HepG2 (cell line): ENCODE measurements around the gene ZNF684. TPM values are rescaled to one million over a fixed set of nuclear protein-coding genes. Genes with fewer than 3 reads are reported as not detected.

Experiments
- JUNB ChIP-seq: sonication (generic); formaldehyde crosslinking; IDR thresholded peaks from 2 replicates; pipeline ENCODE4 v1.8.0; 2022; ENCODE audit warnings: missing genetic modification reagents, mild to moderate bottlenecking, borderline replicate concordance
- NFYB ChIP-seq: sonication (generic); formaldehyde crosslinking; IDR thresholded peaks from 2 replicates; pipeline ENCODE4 v1.4.0; 2020; ENCODE audit warnings: missing genetic modification reagents
- SCMH1 ChIP-seq: sonication (generic); formaldehyde crosslinking; IDR thresholded peaks from 2 replicates; pipeline ENCODE4 v1.9.0; 2021; ENCODE audit warnings: missing genetic modification reagents, mild to moderate bottlenecking, borderline replicate concordance
- ZBTB7A ChIP-seq: sonication (generic); formaldehyde crosslinking; IDR thresholded peaks from 2 replicates; pipeline ENCODE4 v1.8.0; 2022; ENCODE audit warnings: mild to moderate bottlenecking, missing genetic modification reagents
- ZNF614 ChIP-seq: IDR thresholded peaks from 2 replicates; pipeline ENCODE4 v1.6.1; 2018; ENCODE audit warnings: missing biosample characterization, missing genetic modification reagents, inconsistent platforms, borderline replicate concordance
- ZNF703 ChIP-seq: sonication (generic); formaldehyde crosslinking; IDR thresholded peaks from 2 replicates; pipeline ENCODE4 v1.5.1; 2020; ENCODE audit warnings: missing genetic modification reagents, mild to moderate bottlenecking, moderate library complexity, borderline replicate concordance
- polyA plus RNA-seq, 8 experiments: library from polyadenylated mRNA; depleted of rRNA in 3 of 8; stranded (reverse) in 7 of 8; unstranded in 1 of 8; fragments of >200 nt; fragmentation: Illumina TruSeq in 4 of 8; extraction: Trizol in 4 of 8; gene quantifications; 2 replicates each; pipeline versions ENCODE4 v1.2.1 to v1.2.3, GENCODE V29; 2011 to 2016; ENCODE audit warnings: low read depth in 4 of 8, missing spikeins in 1 of 8, mixed read lengths in 1 of 8; ENCODE audit not compliant: insufficient read depth in 1 of 8
- total RNA-seq, 5 experiments: library from RNA; depleted of rRNA; stranded (reverse); fragments of >200 nt; fragmentation: Illumina TruSeq; extraction: Trizol; gene quantifications; 2 replicates each; pipeline ENCODE4 v1.2.3, GENCODE V29; 2016; ENCODE audit warnings: low read depth in 1 of 5
- TF ChIP-seq, protein P1 (sequence below): sonication (generic); formaldehyde crosslinking; IDR thresholded peaks from one replicate; pipeline ENCODE4 v1.5.1; 2020; ENCODE audit warnings: mild to moderate bottlenecking, missing genetic modification reagents; ENCODE audit errors: not compliant biosample characterization
- TF ChIP-seq, protein P2 (sequence below), 2 experiments: fragments of 450-650 bp in 1 of 2; sonication (generic) in 1 of 2; formaldehyde crosslinking in 1 of 2; IDR thresholded peaks; 2 replicates each; pipeline versions ENCODE4 v1.6.1 to v1.8.0; 2016 to 2022; ENCODE audit warnings: antibody characterized with exemption in 1 of 2, mild to moderate bottlenecking in 1 of 2, missing genetic modification reagents in 1 of 2
- TF ChIP-seq, protein P3 (sequence below): sonication (generic); formaldehyde crosslinking; IDR thresholded peaks from 2 replicates; pipeline ENCODE4 v1.9.0; 2021; ENCODE audit warnings: missing genetic modification reagents, borderline replicate concordance

The ZNF684 gene
- total and polyA plus RNA-seq, 2 of the 13 experiments (the other 11 are each of a cell fraction or from before 2014, with no cell fraction given) = 6.5 to 15.2 TPM

DNA sequence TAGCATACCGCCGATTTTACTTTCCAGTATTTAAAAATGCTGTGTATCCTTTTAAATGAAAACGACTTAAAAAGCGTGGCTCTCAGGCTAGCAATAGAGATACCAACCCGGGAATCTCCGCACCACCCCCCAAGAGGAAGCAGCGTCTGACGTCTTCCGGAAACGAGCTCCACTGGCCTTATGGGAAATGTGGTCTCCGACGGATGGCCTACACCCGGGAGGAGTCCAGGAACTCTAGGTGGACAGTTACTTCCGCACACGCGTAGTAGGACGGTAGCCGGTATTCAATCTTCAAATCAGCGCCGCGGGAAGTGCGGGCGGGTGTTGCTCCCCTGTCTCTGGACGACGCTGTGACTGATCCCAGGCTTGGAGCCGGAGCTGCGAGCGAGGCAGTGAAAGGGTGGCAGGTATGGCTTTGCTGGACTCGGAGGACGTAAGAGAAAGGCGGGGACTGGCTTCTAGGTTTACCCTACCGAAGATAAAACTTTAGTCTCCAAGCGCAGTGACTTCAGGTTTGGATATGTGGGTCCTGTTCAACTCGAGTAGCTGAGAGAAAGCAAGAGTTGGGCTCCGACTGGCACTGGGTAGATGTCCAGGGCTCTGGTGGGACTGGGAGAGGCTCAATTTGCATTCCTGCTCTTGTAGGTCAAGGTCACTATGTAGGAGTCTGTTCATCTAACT is at the start of gene ZNF684 (continued):
- TF ChIP-seq, protein P1, sequence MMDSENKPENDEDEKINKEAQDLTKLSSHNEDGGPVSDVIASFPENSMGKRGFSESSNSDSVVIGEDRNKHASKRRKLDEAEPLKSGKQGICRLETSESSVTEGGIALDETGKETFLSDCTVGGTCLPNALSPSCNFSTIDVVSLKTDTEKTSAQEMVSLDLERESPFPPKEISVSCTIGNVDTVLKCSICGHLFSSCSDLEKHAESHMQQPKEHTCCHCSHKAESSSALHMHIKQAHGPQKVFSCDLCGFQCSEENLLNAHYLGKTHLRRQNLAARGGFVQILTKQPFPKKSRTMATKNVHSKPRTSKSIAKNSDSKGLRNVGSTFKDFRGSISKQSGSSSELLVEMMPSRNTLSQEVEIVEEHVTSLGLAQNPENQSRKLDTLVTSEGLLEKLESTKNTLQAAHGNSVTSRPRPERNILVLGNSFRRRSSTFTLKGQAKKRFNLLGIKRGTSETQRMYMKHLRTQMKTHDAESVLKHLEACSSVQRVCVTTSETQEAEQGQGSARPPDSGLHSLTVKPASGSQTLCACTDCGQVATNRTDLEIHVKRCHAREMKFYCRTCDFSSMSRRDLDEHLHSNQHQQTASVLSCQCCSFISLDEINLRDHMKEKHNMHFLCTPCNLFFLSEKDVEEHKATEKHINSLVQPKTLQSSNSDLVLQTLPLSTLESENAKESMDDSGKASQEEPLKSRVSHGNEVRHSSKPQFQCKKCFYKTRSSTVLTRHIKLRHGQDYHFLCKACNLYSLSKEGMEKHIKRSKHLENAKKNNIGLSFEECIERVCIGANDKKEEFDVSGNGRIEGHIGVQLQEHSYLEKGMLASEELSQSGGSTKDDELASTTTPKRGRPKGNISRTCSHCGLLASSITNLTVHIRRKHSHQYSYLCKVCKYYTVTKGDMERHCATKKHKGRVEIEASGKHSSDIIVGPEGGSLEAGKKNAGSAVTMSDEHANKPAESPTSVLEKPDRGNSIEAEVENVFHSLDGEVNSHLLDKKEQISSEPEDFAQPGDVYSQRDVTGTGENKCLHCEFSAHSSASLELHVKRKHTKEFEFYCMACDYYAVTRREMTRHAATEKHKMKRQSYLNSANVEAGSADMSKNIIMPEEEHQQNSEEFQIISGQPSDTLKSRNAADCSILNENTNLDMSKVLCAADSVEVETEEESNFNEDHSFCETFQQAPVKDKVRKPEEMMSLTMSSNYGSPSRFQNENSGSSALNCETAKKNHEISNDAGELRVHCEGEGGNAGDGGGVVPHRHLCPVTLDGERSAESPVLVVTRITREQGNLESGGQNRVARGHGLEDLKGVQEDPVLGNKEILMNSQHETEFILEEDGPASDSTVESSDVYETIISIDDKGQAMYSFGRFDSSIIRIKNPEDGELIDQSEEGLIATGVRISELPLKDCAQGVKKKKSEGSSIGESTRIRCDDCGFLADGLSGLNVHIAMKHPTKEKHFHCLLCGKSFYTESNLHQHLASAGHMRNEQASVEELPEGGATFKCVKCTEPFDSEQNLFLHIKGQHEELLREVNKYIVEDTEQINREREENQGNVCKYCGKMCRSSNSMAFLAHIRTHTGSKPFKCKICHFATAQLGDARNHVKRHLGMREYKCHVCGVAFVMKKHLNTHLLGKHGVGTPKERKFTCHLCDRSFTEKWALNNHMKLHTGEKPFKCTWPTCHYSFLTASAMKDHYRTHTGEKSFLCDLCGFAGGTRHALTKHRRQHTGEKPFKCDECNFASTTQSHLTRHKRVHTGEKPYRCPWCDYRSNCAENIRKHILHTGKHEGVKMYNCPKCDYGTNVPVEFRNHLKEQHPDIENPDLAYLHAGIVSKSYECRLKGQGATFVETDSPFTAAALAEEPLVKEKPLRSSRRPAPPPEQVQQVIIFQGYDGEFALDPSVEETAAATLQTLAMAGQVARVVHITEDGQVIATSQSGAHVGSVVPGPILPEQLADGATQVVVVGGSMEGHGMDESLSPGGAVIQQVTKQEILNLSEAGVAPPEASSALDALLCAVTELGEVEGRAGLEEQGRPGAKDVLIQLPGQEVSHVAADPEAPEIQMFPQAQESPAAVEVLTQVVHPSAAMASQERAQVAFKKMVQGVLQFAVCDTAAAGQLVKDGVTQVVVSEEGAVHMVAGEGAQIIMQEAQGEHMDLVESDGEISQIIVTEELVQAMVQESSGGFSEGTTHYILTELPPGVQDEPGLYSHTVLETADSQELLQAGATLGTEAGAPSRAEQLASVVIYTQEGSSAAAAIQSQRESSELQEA (CRISPR knock-in tag) = no peak
- no peak for TF ChIP-seq ZNF703 (CRISPR knock-in tag)
- TF ChIP-seq NFYB (CRISPR knock-in tag) = peak; percentile 45; the same call in 1 of the 2 replicates
- TF ChIP-seq SCMH1 (CRISPR knock-in tag) = no peak
- TF ChIP-seq, protein P2, sequence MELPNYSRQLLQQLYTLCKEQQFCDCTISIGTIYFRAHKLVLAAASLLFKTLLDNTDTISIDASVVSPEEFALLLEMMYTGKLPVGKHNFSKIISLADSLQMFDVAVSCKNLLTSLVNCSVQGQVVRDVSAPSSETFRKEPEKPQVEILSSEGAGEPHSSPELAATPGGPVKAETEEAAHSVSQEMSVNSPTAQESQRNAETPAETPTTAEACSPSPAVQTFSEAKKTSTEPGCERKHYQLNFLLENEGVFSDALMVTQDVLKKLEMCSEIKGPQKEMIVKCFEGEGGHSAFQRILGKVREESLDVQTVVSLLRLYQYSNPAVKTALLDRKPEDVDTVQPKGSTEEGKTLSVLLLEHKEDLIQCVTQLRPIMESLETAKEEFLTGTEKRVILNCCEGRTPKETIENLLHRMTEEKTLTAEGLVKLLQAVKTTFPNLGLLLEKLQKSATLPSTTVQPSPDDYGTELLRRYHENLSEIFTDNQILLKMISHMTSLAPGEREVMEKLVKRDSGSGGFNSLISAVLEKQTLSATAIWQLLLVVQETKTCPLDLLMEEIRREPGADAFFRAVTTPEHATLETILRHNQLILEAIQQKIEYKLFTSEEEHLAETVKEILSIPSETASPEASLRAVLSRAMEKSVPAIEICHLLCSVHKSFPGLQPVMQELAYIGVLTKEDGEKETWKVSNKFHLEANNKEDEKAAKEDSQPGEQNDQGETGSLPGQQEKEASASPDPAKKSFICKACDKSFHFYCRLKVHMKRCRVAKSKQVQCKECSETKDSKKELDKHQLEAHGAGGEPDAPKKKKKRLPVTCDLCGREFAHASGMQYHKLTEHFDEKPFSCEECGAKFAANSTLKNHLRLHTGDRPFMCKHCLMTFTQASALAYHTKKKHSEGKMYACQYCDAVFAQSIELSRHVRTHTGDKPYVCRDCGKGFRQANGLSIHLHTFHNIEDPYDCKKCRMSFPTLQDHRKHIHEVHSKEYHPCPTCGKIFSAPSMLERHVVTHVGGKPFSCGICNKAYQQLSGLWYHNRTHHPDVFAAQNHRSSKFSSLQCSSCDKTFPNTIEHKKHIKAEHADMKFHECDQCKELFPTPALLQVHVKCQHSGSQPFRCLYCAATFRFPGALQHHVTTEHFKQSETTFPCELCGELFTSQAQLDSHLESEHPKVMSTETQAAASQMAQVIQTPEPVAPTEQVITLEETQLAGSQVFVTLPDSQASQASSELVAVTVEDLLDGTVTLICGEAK (IDR thresholded peaks at IDR 0.05) = peak; percentile 66; the same call in 1 of the 2 replicates
- TF ChIP-seq, protein P2 (CRISPR knock-in tag; IDR thresholded peaks at IDR 0.05) = peak; percentile 85
- TF ChIP-seq JUNB (CRISPR knock-in tag) = no peak
- TF ChIP-seq ZNF614 (CRISPR knock-in tag) = no peak
- TF ChIP-seq, protein P3, sequence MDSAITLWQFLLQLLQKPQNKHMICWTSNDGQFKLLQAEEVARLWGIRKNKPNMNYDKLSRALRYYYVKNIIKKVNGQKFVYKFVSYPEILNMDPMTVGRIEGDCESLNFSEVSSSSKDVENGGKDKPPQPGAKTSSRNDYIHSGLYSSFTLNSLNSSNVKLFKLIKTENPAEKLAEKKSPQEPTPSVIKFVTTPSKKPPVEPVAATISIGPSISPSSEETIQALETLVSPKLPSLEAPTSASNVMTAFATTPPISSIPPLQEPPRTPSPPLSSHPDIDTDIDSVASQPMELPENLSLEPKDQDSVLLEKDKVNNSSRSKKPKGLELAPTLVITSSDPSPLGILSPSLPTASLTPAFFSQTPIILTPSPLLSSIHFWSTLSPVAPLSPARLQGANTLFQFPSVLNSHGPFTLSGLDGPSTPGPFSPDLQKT (CRISPR knock-in tag) = no peak
- no peak for TF ChIP-seq ZBTB7A (CRISPR knock-in tag)
